GM12878 (cell line): Measurements from ENCODE around the gene RNU6-9. TPM values are rescaled to one million over a fixed set of nuclear protein-coding genes. Genes with fewer than 3 reads are reported as not detected.

Source experiments
- ATF3 ChIP-seq: IDR thresholded peaks from 2 replicates; pipeline ENCODE4 v1.6.1; 2011; ENCODE audit warnings: low read depth, mild to moderate bottlenecking, low read length, moderate library complexity, borderline replicate concordance; ENCODE audit errors: extremely low read depth
- BACH1 ChIP-seq: fragments of 450-650 bp; IDR thresholded peaks from 2 replicates; pipeline ENCODE4 v1.6.1; 2017; ENCODE audit warnings: mild to moderate bottlenecking, borderline replicate concordance
- CBX3 ChIP-seq: fragments of 200-600 bp; sonication (generic); IDR thresholded peaks from 2 replicates; pipeline ENCODE4 v1.6.1; 2016; ENCODE audit warnings: low read depth, borderline replicate concordance
- CBX5 ChIP-seq: sonication (generic); IDR thresholded peaks from 2 replicates; pipeline ENCODE4 v1.6.1; 2016; ENCODE audit warnings: low read depth, moderate library complexity, mild to moderate bottlenecking, inconsistent platforms
- CEBPB ChIP-seq, 2 experiments: fragments of 150-350 bp in 1 of 2; IDR thresholded peaks; 2 replicates each; pipeline ENCODE4 v1.6.1; 2012 to 2014; ENCODE audit warnings: low read depth in 2 of 2, low read length in 2 of 2, borderline replicate concordance in 1 of 2, inconsistent platforms in 1 of 2
- CHD2 ChIP-seq: IDR thresholded peaks from 2 replicates; pipeline ENCODE4 v1.6.1; 2011; ENCODE audit warnings: low read depth, low read length, improper control_type of control experiment, borderline replicate concordance
- CREB1 ChIP-seq: IDR thresholded peaks from 2 replicates; pipeline ENCODE4 v1.6.1; 2012; ENCODE audit warnings: low read depth, mild to moderate bottlenecking, inconsistent platforms
- GABPA ChIP-seq: IDR thresholded peaks from 2 replicates; pipeline ENCODE4 v1.6.1; 2014; ENCODE audit warnings: antibody characterized with exemption, low read depth, mild to moderate bottlenecking, inconsistent platforms
- HDGF ChIP-seq: fragments of 450-650 bp; IDR thresholded peaks from 2 replicates; pipeline ENCODE4 v1.6.1; 2016; ENCODE audit warnings: antibody characterized with exemption
- IRF4 ChIP-seq: IDR thresholded peaks from 2 replicates; pipeline ENCODE4 v1.6.1; 2011; ENCODE audit warnings: low read depth, low read length
- JUND ChIP-seq: IDR thresholded peaks from 2 replicates; pipeline ENCODE4 v1.6.1; 2012; ENCODE audit warnings: low read depth, mild to moderate bottlenecking, low read length, improper control_type of control experiment, moderate library complexity
- KAT2A ChIP-seq: conservative IDR thresholded peaks from 2 replicates; pipeline ENCODE4 v1.6.1; 2011; ENCODE audit warnings: low read depth, low read length; ENCODE audit not compliant: control insufficient read depth
- KDM1A ChIP-seq: fragments of 200-600 bp; sonication (generic); IDR thresholded peaks from 2 replicates; pipeline ENCODE4 v1.6.1; 2016; ENCODE audit warnings: borderline replicate concordance
- MYB ChIP-seq: fragments of 150-350 bp; IDR thresholded peaks from 2 replicates; pipeline ENCODE4 v1.6.1; 2014; ENCODE audit warnings: mild to moderate bottlenecking, low read depth, low read length, borderline replicate concordance
- NFXL1 ChIP-seq: fragments of 450-650 bp; IDR thresholded peaks from 2 replicates; pipeline ENCODE4 v1.6.1; 2017; ENCODE audit warnings: antibody characterized with exemption, mild to moderate bottlenecking, borderline replicate concordance
- NRF1 ChIP-seq: conservative IDR thresholded peaks from 2 replicates; pipeline ENCODE4 v1.6.1; 2011; ENCODE audit warnings: mild to moderate bottlenecking, low read depth, low read length, improper control_type of control experiment
- RAD51 ChIP-seq: fragments of 450-650 bp; IDR thresholded peaks from 2 replicates; pipeline ENCODE4 v1.6.1; 2016; ENCODE audit warnings: moderate library complexity, mild to moderate bottlenecking, inconsistent platforms
- RBBP5 ChIP-seq: fragments of 200-600 bp; sonication (generic); conservative IDR thresholded peaks from 2 replicates; pipeline ENCODE4 v1.6.1; 2016
- SMARCA5 ChIP-seq: fragments of 450-650 bp; IDR thresholded peaks from 2 replicates; pipeline ENCODE4 v1.6.1; 2017; ENCODE audit warnings: mild to moderate bottlenecking
- SP1 ChIP-seq: IDR thresholded peaks from one replicate; pipeline ENCODE4 v1.6.1; 2011; ENCODE audit warnings: low read depth, low read length
- SREBF2 ChIP-seq: IDR thresholded peaks from 2 replicates; pipeline ENCODE4 v1.6.1; 2012; ENCODE audit warnings: mild to moderate bottlenecking, low read length
- SUZ12 ChIP-seq: fragments of 200-600 bp; sonication (generic); IDR thresholded peaks from one replicate; pipeline ENCODE4 v1.6.1; 2018; ENCODE audit warnings: antibody characterized with exemption, mild to moderate bottlenecking; ENCODE audit not compliant: unreplicated experiment
- TAF1 ChIP-seq: IDR thresholded peaks from 2 replicates; pipeline ENCODE4 v1.6.1; 2011; ENCODE audit warnings: mild to moderate bottlenecking, low read depth, low read length, borderline replicate concordance
- ZNF207 ChIP-seq: fragments of 450-650 bp; IDR thresholded peaks from 2 replicates; pipeline ENCODE4 v1.6.1; 2014; ENCODE audit warnings: antibody characterized with exemption, mild to moderate bottlenecking, borderline replicate concordance
- polyA plus RNA-seq, 11 experiments: library from polyadenylated mRNA; depleted of rRNA in 4 of 11; unstranded in 6 of 11; stranded (reverse) in 5 of 11; fragments of >200 nt; fragmentation: Nextera tagmentation in 4 of 11; fragmentation: Illumina TruSeq in 1 of 11; extraction: Ambion mirVana in 4 of 11; extraction: Trizol in 1 of 11; gene quantifications; 1 replicate in 1 of 11; 2 replicates in 10 of 11; pipeline versions ENCODE4 v1.2.1 to v1.2.3, GENCODE V29; 2011 to 2016; ENCODE audit warnings: inconsistent platforms in 2 of 11, missing spikeins in 2 of 11, low read depth in 1 of 11
- total RNA-seq, 4 experiments: library from RNA; depleted of rRNA in 3 of 4; stranded (reverse); fragments of >200 nt in 3 of 4; fragmentation: Illumina TruSeq in 1 of 4; extraction: Trizol in 1 of 4; gene quantifications; 2 replicates each; pipeline versions ENCODE4 v1.2.1 to v1.2.3, GENCODE V29; 2013 to 2021
- TF ChIP-seq, protein P1 (sequence below): fragments of 450-650 bp; IDR thresholded peaks from 2 replicates; pipeline ENCODE4 v1.6.1; 2017; ENCODE audit warnings: borderline replicate concordance
- TF ChIP-seq, protein P2 (sequence below): fragments of 450-650 bp; IDR thresholded peaks from 2 replicates; pipeline ENCODE4 v1.6.1; 2016; ENCODE audit warnings: mild to moderate bottlenecking, moderate library complexity, borderline replicate concordance

RNU6-9 gene
- total and polyA plus RNA-seq, 10 of the 15 experiments (the other 5 are each of a cell fraction or from before 2014, with no cell fraction given), result not detected

DNA sequence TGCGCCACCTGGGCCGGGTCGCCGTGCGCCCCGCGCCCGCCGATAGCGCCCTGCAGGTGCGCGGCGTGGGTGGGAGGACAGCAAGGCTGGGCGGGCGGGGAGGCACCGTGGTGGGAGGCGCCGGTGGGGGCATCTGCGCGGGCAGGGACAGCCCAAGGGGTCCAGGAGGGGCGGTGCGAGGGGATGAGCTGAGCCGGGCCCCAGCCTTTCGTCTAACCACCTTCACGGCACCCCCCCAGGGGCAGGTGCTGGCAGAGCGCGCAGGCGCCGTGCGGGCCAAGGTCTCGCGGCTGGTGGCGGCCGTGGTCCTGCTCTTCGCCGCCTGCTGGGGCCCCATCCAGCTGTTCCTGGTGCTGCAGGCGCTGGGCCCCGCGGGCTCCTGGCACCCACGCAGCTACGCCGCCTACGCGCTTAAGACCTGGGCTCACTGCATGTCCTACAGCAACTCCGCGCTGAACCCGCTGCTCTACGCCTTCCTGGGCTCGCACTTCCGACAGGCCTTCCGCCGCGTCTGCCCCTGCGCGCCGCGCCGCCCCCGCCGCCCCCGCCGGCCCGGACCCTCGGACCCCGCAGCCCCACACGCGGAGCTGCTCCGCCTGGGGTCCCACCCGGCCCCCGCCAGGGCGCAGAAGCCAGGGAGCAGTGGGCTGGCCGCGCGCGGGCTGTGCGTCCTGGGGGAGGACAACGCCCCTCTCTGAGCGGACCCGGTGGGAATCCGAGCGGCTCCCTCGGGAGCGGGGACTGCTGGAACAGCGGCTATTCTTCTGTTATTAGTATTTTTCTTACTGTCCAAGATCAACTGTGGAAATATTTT, 27.0 kb downstream of the RNU6-9 start (continued):
- TF ChIP-seq SREBF2 (no peak), GABPA (no peak), SP1 (no peak), NRF1 (0 out of 2 replicates have a peak, but pooled peaks have one; percentile 19), MYB (no peak), HDGF (no peak), BACH1 (0 out of 2 replicates have a peak, but pooled peaks have one; percentile 20), SMARCA5 (0 out of 2 replicates have a peak, but pooled peaks have one; percentile 20), CREB1 (no peak), ATF3 (no peak), ZNF207 (no peak), JUND (no peak), SUZ12 (no peak), CHD2 (no peak), RAD51 (no peak), NFXL1 (no peak), CBX3 (no peak), KAT2A (no peak), IRF4 (no peak), TAF1 (no peak), CEBPB (IDR thresholded peaks at IDR 0.05; ENCODE audit: borderline replicate concordance in 1 of 2, low read depth in 2 of 2, low read length in 2 of 2) (no peak), RBBP5 (no peak), CBX5 (no peak), KDM1A (no peak)
- TF ChIP-seq, protein P1, sequence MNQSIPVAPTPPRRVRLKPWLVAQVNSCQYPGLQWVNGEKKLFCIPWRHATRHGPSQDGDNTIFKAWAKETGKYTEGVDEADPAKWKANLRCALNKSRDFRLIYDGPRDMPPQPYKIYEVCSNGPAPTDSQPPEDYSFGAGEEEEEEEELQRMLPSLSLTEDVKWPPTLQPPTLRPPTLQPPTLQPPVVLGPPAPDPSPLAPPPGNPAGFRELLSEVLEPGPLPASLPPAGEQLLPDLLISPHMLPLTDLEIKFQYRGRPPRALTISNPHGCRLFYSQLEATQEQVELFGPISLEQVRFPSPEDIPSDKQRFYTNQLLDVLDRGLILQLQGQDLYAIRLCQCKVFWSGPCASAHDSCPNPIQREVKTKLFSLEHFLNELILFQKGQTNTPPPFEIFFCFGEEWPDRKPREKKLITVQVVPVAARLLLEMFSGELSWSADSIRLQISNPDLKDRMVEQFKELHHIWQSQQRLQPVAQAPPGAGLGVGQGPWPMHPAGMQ, result no peak
- TF ChIP-seq, protein P2, sequence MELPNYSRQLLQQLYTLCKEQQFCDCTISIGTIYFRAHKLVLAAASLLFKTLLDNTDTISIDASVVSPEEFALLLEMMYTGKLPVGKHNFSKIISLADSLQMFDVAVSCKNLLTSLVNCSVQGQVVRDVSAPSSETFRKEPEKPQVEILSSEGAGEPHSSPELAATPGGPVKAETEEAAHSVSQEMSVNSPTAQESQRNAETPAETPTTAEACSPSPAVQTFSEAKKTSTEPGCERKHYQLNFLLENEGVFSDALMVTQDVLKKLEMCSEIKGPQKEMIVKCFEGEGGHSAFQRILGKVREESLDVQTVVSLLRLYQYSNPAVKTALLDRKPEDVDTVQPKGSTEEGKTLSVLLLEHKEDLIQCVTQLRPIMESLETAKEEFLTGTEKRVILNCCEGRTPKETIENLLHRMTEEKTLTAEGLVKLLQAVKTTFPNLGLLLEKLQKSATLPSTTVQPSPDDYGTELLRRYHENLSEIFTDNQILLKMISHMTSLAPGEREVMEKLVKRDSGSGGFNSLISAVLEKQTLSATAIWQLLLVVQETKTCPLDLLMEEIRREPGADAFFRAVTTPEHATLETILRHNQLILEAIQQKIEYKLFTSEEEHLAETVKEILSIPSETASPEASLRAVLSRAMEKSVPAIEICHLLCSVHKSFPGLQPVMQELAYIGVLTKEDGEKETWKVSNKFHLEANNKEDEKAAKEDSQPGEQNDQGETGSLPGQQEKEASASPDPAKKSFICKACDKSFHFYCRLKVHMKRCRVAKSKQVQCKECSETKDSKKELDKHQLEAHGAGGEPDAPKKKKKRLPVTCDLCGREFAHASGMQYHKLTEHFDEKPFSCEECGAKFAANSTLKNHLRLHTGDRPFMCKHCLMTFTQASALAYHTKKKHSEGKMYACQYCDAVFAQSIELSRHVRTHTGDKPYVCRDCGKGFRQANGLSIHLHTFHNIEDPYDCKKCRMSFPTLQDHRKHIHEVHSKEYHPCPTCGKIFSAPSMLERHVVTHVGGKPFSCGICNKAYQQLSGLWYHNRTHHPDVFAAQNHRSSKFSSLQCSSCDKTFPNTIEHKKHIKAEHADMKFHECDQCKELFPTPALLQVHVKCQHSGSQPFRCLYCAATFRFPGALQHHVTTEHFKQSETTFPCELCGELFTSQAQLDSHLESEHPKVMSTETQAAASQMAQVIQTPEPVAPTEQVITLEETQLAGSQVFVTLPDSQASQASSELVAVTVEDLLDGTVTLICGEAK, result no peak
